Prostate gland (tissue), 2 donors: ENCODE measurements around the gene SP110. TPM values are rescaled to one million over a fixed set of nuclear protein-coding genes. Genes with fewer than 3 reads are reported as not detected.

Source experiments
- DNase-seq: peaks from one replicate; pipeline ENCODE4 v3.0.0-alpha.2; 2019; ENCODE audit warnings: low spot score
- H3K27ac ChIP-seq, 2 donors: fragments of 200-600 bp; sonication (generic); 2 replicates each; pipeline ENCODE4 v1.5.1; 2017 to 2019
- H3K27me3 ChIP-seq: fragments of 200-600 bp; sonication (generic); replicated peaks from 2 replicates; pipeline ENCODE4 v1.5.1; 2019; ENCODE audit not compliant: insufficient read depth
- H3K36me3 ChIP-seq, 2 donors: fragments of 200-600 bp; sonication (generic); 1 replicate in 1 of 2; 2 replicates in 1 of 2; pipeline versions ENCODE4 v1.5.1 to v1.8.1; 2017 to 2019
- H3K4me1 ChIP-seq: fragments of 200-600 bp; sonication (generic); replicated peaks from 2 replicates; pipeline ENCODE4 v1.5.1; 2019
- H3K4me3 ChIP-seq, 2 donors: fragments of 200-600 bp; sonication (generic); 2 replicates each; pipeline ENCODE4 v1.5.1; 2017 to 2019
- H3K9me3 ChIP-seq: fragments of 200-600 bp; sonication (generic); 2 replicates; pipeline ENCODE4 v1.5.1; 2017
- CTCF ChIP-seq, 4 experiments: fragments of 200-600 bp in 2 of 4; fragments of 450-650 bp in 2 of 4; sonication (generic) in 2 of 4; IDR thresholded peaks; 1 replicate in 3 of 4; 2 replicates in 1 of 4; pipeline ENCODE4 v1.5.1; 2016 to 2019; ENCODE audit warnings: antibody characterized with exemption in 4 of 4, mild to moderate bottlenecking in 2 of 4, moderate library complexity in 2 of 4
- POLR2A ChIP-seq: fragments of 450-650 bp; IDR thresholded peaks from one replicate; pipeline ENCODE4 v1.6.1; 2016; ENCODE audit warnings: antibody characterized with exemption, mild to moderate bottlenecking
- POLR2AphosphoS5 ChIP-seq: sonication (generic); formaldehyde crosslinking; IDR thresholded peaks from one replicate; pipeline ENCODE4 v1.6.1; 2017; ENCODE audit warnings: antibody characterized with exemption
- WGBS: methylation state at CpG from one replicate; pipeline ENCODE4 v1.1.5; 2018; 5-methylcytosine and 5-hydroxymethylcytosine counted together
- intact Hi-C: fragments of 100-400 bp; cut with DNase I; formaldehyde crosslinking; loops from one replicate; pipeline ENCODE4 v1.14.2; 2022
- total RNA-seq, 2 donors: library from RNA; depleted of rRNA; stranded (reverse); fragments of >200 nt; gene quantifications; one replicate each; pipeline ENCODE4 v1.1.0, GENCODE V29; 2016

Gene SP110
- total RNA-seq, 2 donors from 2014 or later, result 26.5 to 39.3 TPM

- intact Hi-C loops, result no loop called here
- H3K27ac ChIP-seq, result no peak overlapping the region
- no peaks in the 10 kb centered on the region for H3K27me3 ChIP-seq
- TF ChIP-seq CTCF (IDR thresholded peaks at IDR 0.05) (no peak), POLR2A (no peak), POLR2AphosphoS5 (no peak)
- no peaks in the 10 kb centered on the region for H3K4me1 ChIP-seq
- peaks cover 14 to 34% of the 10 kb centered on the region in 2 donors for H3K36me3 ChIP-seq
- no peak for DNase-seq
- H3K4me3 ChIP-seq, result no peak overlapping the region
- H3K9me3 ChIP-seq, result no peaks in the 10 kb centered on the region
These were observed 11.2 kb downstream of the SP110 start for GRCh38 chr2:230208576-230208975.

- H3K4me1 ChIP-seq, result no peaks in the 10 kb centered on the region
- WGBS, result 96% methylated on average over 2 of the region's 2 CpGs
These were observed 14.1 kb downstream of the SP110 start for GRCh38 chr2:230205721-230206120.

DNA sequence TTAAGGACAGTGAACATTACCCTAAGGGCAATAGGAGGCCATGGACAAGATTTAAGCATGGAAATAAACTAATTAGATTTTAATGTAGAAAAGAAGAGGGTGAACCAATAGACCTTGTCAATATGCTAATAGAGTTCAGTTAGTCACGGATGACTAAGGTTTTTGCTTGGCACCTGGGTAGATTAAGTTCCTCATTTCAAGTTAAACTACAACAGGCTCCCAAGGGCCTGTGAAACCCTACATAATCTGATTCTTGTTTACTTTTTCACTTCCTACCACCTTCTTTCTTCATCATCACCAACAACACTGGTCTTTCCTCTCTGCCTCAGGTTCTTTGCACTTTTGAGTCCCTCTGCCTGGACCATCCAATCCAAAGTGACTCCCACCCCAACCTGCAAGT, 14.8 kb downstream of the SP110 start:
- Histone ChIP-seq H3K36me3 (peaks cover 7 to 14% of the 10 kb centered on the region in 2 donors), H3K27me3 (no peaks in the 10 kb centered on the region), H3K4me1 (no peaks in the 10 kb centered on the region), H3K4me3 (no peak overlapping the region), H3K9me3 (no peaks in the 10 kb centered on the region), H3K27ac (no peak overlapping the region)
- intact Hi-C loops, result no loop called here
- DNase-seq, result no peak
- WGBS, result 94% methylated on average over 1 of the region's 1 CpG
- no peak for TF ChIP-seq POLR2AphosphoS5
- no peak for TF ChIP-seq POLR2A
- no peak for TF ChIP-seq CTCF (IDR thresholded peaks at IDR 0.05)

More at GRCh38 chr2:230205721-230206120, 14.1 kb downstream of the SP110 start:
- TF ChIP-seq POLR2AphosphoS5, result no peak
- TF ChIP-seq POLR2A, result no peak
- TF ChIP-seq CTCF (IDR thresholded peaks at IDR 0.05), result no peak
- Histone ChIP-seq H3K4me3 (no peak overlapping the region), H3K9me3 (no peaks in the 10 kb centered on the region), H3K27ac (no peak overlapping the region), H3K27me3 (no peaks in the 10 kb centered on the region), H3K36me3 (peaks cover 12 to 14% of the 10 kb centered on the region in 2 donors)
- intact Hi-C loops, result no loop called here
- no peak for DNase-seq

GRCh38 chr2:230203110-230203676, 16.6 kb downstream of the SP110 start:
- Histone ChIP-seq H3K4me3 (no peak overlapping the region), H3K27me3 (no peaks in the 10 kb centered on the region), H3K4me1 (no peaks in the 10 kb centered on the region), H3K27ac (no peak overlapping the region), H3K9me3 (no peaks in the 10 kb centered on the region), H3K36me3 (peaks cover 3 to 16% of the 10 kb centered on the region in 2 donors)
- DNase-seq, result no peak
- 95% methylated on average over 15 of the region's 15 CpGs for WGBS
- TF ChIP-seq CTCF (IDR thresholded peaks at IDR 0.05) (no peak), POLR2A (no peak), POLR2AphosphoS5 (no peak)
- intact Hi-C loops, result no loop called here

- DNase-seq, result no peak
- Histone ChIP-seq H3K9me3 (no peaks in the 10 kb centered on the region), H3K4me1 (no peaks in the 10 kb centered on the region), H3K27ac (no peak overlapping the region), H3K27me3 (no peaks in the 10 kb centered on the region), H3K36me3 (peaks cover 3 to 16% of the 10 kb centered on the region in 2 donors), H3K4me3 (no peak overlapping the region)
- TF ChIP-seq CTCF (IDR thresholded peaks at IDR 0.05), result no peak
- TF ChIP-seq POLR2AphosphoS5, result no peak
- no peak for TF ChIP-seq POLR2A
- 93% methylated on average over 10 of the region's 10 CpGs for WGBS
- intact Hi-C loops, result no loop called here
These were observed 17.2 kb downstream of the SP110 start for GRCh38 chr2:230202430-230203109.
